ENCODE results near the gene MPDU1. TPM values are rescaled to one million over a fixed set of nuclear protein-coding genes. Genes with fewer than 3 reads are reported as not detected.

The MPDU1 gene
- total and polyA plus RNA-seq, 2 of the 13 experiments (the other 11 are each of a cell fraction or from before 2014, with no cell fraction given): 112 to 167 TPM

DNA sequence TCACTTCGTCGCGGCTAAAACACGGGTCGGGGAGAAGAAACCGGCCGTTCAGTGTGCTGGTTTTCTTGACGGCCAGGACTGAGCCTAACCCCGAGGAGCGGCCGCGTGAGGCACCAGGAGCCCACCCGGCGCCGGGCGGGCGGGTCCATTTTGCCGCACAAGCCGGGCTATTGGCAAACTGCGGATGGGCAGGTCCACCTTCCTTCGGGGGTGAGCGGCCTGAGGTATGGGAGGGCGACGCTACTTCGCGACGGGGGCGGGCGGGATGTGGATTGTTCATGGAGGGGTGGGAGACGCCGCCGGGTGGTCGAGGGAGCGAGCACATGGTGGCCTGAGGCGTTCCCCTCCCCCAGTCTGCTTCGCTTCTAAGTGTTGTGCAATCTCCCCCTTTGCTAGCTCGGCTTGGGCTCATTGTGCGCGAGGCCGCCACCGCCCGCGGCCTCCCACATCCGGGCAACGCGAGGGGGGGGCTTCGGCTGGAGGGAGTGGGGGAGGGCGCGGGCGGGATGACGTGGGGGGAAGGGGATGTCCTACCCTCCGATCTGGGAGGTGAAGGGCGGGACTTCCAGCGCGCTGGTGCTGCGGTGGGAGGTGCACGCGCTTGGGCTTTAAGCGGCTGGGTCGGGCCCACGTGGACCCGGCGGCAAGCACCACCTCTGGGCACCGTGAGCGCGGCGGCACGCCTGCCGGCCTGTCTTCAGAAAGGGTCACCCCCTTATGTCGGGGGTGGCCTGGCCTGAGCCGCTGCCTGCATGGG is 10.2 kb upstream of the MPDU1 start (continued):
- TF ChIP-seq, protein P1, sequence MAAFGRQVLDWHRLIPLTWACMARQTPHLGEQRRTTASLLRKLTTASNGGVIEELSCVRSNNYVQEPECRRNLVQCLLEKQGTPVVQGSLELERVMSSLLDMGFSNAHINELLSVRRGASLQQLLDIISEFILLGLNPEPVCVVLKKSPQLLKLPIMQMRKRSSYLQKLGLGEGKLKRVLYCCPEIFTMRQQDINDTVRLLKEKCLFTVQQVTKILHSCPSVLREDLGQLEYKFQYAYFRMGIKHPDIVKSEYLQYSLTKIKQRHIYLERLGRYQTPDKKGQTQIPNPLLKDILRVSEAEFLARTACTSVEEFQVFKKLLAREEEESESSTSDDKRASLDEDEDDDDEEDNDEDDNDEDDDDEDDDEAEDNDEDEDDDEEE (CRISPR knock-in tag; IDR thresholded peaks at IDR 0.05): peak; percentile 85; the same call in 1 of the 2 replicates
- TF ChIP-seq ZBTB1 (CRISPR knock-in tag; IDR thresholded peaks at IDR 0.05; ENCODE audit: borderline replicate concordance) (no peak), ZGPAT (CRISPR knock-in tag; IDR thresholded peaks at IDR 0.05) (peak; percentile 40; the same call in 1 of the 2 replicates), ZNF558 (CRISPR knock-in tag; IDR thresholded peaks at IDR 0.05; ENCODE audit: borderline replicate concordance) (0 out of 2 replicates have a peak, but pooled peaks have one; percentile 13), RERE (CRISPR knock-in tag; IDR thresholded peaks at IDR 0.05; ENCODE audit: low read depth) (0 out of 2 replicates have a peak, but pooled peaks have one; percentile 22), NR0B2 (CRISPR knock-in tag; IDR thresholded peaks at IDR 0.05) (peak; percentile 74; the same call in 1 of the 2 replicates), SMAD1 (CRISPR knock-in tag; IDR thresholded peaks at IDR 0.05; ENCODE audit: borderline replicate concordance, low read depth) (no peak), ZNF850 (CRISPR knock-in tag; conservative IDR thresholded peaks at IDR 0.05) (no peak), CREBL2 (CRISPR knock-in tag; IDR thresholded peaks at IDR 0.05; ENCODE audit: borderline replicate concordance) (no peak), ZNF770 (CRISPR knock-in tag; IDR thresholded peaks at IDR 0.05) (no peak), ZNF292 (CRISPR knock-in tag; IDR thresholded peaks at IDR 0.05; ENCODE audit: borderline replicate concordance, low read depth) (no peak), NPAS2 (CRISPR knock-in tag; IDR thresholded peaks at IDR 0.05; ENCODE audit: borderline replicate concordance) (peak; percentile 14; the same call in 1 of the 2 replicates), KDM4B (CRISPR knock-in tag; IDR thresholded peaks at IDR 0.05) (peak; percentile 90; the same call in 1 of the 2 replicates), ZNF782 (CRISPR knock-in tag; IDR thresholded peaks at IDR 0.05; ENCODE audit: borderline replicate concordance) (no peak)

Data from HepG2 (cell line).